Smooth muscle cell (in vitro differentiated cells): ENCODE measurements around the gene OLIG2. TPM values are rescaled to one million over a fixed set of nuclear protein-coding genes. Genes with fewer than 3 reads are reported as not detected.

Experiments used
- DNase-seq: peaks from one replicate; lab custom pipeline; 2025; ENCODE audit not compliant: unreplicated experiment; lab: John Stamatoyannopoulos, UW
- H2AFZ ChIP-seq: fragments of 200-600 bp; sonication (generic); 2 replicates; pipeline ENCODE4 v1.6.0; 2016; ENCODE audit warnings: antibody characterized with exemption, low read depth, mild to moderate bottlenecking
- H3F3A ChIP-seq: fragments of 200-600 bp; sonication (generic); 2 replicates; pipeline ENCODE4 v1.6.0; 2017; ENCODE audit warnings: antibody characterized with exemption, low read depth
- H3K27ac ChIP-seq: fragments of 200-600 bp; sonication (generic); 2 replicates; pipeline ENCODE4 v1.5.1; 2016; ENCODE audit warnings: low read depth, mild to moderate bottlenecking
- H3K27me3 ChIP-seq: fragments of 200-600 bp; sonication (generic); 2 replicates; pipeline ENCODE4 v1.6.1; 2016; ENCODE audit warnings: low read depth, mild to moderate bottlenecking
- H3K36me3 ChIP-seq: fragments of 200-600 bp; sonication (generic); 2 replicates; pipeline ENCODE4 v1.5.1; 2016; ENCODE audit warnings: low read depth
- H3K4me1 ChIP-seq: fragments of 200-600 bp; sonication (generic); 2 replicates; pipeline ENCODE4 v1.5.1; 2016; ENCODE audit warnings: low read depth
- H3K4me2 ChIP-seq: fragments of 200-600 bp; sonication (generic); 2 replicates; pipeline ENCODE4 v1.6.0; 2016; ENCODE audit warnings: mild to moderate bottlenecking
- H3K4me3 ChIP-seq: fragments of 200-600 bp; sonication (generic); 2 replicates; pipeline ENCODE4 v1.5.1; 2016; ENCODE audit warnings: mild to moderate bottlenecking
- H3K79me2 ChIP-seq: fragments of 200-600 bp; sonication (generic); 2 replicates; pipeline ENCODE4 v1.6.0; 2016; ENCODE audit warnings: low read depth, mild to moderate bottlenecking
- H3K9ac ChIP-seq: fragments of 200-600 bp; sonication (generic); 2 replicates; pipeline ENCODE4 v1.6.0; 2016; ENCODE audit warnings: low read depth
- H3K9me3 ChIP-seq: fragments of 200-600 bp; sonication (generic); replicated peaks from 2 replicates; pipeline ENCODE4 v1.5.1; 2016; ENCODE audit warnings: low read depth
- H4K20me1 ChIP-seq: fragments of 200-600 bp; sonication (generic); 2 replicates; pipeline ENCODE4 v1.6.0; 2016; ENCODE audit warnings: low read depth
- WGBS: methylation state at CpG from one replicate; pipeline ENCODE4 v1.1.7; 2016; ENCODE audit warnings: low lambda C conversion rate; 5-methylcytosine and 5-hydroxymethylcytosine counted together
- polyA plus RNA-seq: library from polyadenylated mRNA; unstranded; fragments of >200 nt; fragmentation: Nextera tagmentation; extraction: Ambion mirVana; gene quantifications from 2 replicates; pipeline ENCODE4 v1.2.1, GENCODE V29; 2016
- total RNA-seq: library from RNA; depleted of rRNA; stranded (reverse); fragments of >200 nt; gene quantifications from 2 replicates; pipeline ENCODE4 v1.2.3, GENCODE V29; 2014
- TF ChIP-seq, protein P1 (sequence below): fragments of 200-600 bp; sonication (generic); IDR thresholded peaks from 2 replicates; pipeline ENCODE4 v1.5.1; 2017; ENCODE audit warnings: borderline replicate concordance, mild to moderate bottlenecking, antibody characterized with exemption; ENCODE audit not compliant: insufficient read depth, poor library complexity, severe bottlenecking

The OLIG2 gene
- total and polyA plus RNA-seq, 2 experiments from 2014 or later, result not detected

GRCh38 chr21:33070744-33070997, 44.9 kb downstream of the OLIG2 start:
- Histone ChIP-seq H3K9ac (no peak overlapping the region), H3K36me3 (no peaks in the 10 kb centered on the region), H4K20me1 (no peaks in the 10 kb centered on the region), H3K79me2 (no peaks in the 10 kb centered on the region), H3K4me2 (peak overlapping the region; percentile 84), H3K9me3 (no peaks in the 10 kb centered on the region), H3F3A (peaks cover 9% of the 10 kb centered on the region), H3K4me1 (peaks cover 26% of the 10 kb centered on the region), H3K4me3 (peak overlapping the region; percentile 37), H3K27ac (no peak overlapping the region), H3K27me3 (peaks cover 89% of the 10 kb centered on the region), H2AFZ (no peak overlapping the region)
- no peak for DNase-seq
- 2% methylated on average over 43 of the region's 44 CpGs for WGBS
- TF ChIP-seq, protein P1, sequence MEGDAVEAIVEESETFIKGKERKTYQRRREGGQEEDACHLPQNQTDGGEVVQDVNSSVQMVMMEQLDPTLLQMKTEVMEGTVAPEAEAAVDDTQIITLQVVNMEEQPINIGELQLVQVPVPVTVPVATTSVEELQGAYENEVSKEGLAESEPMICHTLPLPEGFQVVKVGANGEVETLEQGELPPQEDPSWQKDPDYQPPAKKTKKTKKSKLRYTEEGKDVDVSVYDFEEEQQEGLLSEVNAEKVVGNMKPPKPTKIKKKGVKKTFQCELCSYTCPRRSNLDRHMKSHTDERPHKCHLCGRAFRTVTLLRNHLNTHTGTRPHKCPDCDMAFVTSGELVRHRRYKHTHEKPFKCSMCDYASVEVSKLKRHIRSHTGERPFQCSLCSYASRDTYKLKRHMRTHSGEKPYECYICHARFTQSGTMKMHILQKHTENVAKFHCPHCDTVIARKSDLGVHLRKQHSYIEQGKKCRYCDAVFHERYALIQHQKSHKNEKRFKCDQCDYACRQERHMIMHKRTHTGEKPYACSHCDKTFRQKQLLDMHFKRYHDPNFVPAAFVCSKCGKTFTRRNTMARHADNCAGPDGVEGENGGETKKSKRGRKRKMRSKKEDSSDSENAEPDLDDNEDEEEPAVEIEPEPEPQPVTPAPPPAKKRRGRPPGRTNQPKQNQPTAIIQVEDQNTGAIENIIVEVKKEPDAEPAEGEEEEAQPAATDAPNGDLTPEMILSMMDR, result no peak

GRCh38 chr21:33070998-33071769, 45.4 kb downstream of the OLIG2 start:
- Histone ChIP-seq H3K4me2 (peak overlapping the region; percentile 84), H3F3A (peaks cover 9% of the 10 kb centered on the region), H2AFZ (no peak overlapping the region), H3K27me3 (peaks cover 88% of the 10 kb centered on the region), H3K4me1 (peaks cover 31% of the 10 kb centered on the region), H4K20me1 (no peaks in the 10 kb centered on the region), H3K79me2 (no peaks in the 10 kb centered on the region), H3K27ac (no peak overlapping the region), H3K36me3 (no peaks in the 10 kb centered on the region), H3K4me3 (peak overlapping the region; percentile 42), H3K9me3 (no peaks in the 10 kb centered on the region), H3K9ac (no peak overlapping the region)
- DNase-seq, result no peak
- TF ChIP-seq, protein P1, result no peak
- WGBS, result 3% methylated on average over 65 of the region's 69 CpGs

GRCh38 chr21:33071770-33072306, 46.1 kb downstream of the OLIG2 start:
- Histone ChIP-seq H3K27me3 (peaks cover 88% of the 10 kb centered on the region), H3K27ac (no peak overlapping the region), H3F3A (peaks cover 9% of the 10 kb centered on the region), H3K36me3 (no peaks in the 10 kb centered on the region), H3K4me2 (peak overlapping the region; percentile 84), H2AFZ (peak overlapping the region; percentile 21), H3K9me3 (no peaks in the 10 kb centered on the region), H3K4me1 (peaks cover 32% of the 10 kb centered on the region), H3K79me2 (no peaks in the 10 kb centered on the region), H3K9ac (no peak overlapping the region), H3K4me3 (peak overlapping the region; percentile 42), H4K20me1 (no peaks in the 10 kb centered on the region)
- 4% methylated on average over 38 of the region's 38 CpGs for WGBS
- TF ChIP-seq, protein P1, result no peak
- DNase-seq, result no peak

GRCh38 chr21:33073636-33074035, 47.9 kb downstream of the OLIG2 start:
- TF ChIP-seq, protein P1, result no peak
- WGBS, result 82% methylated on average over 4 of the region's 4 CpGs
- Histone ChIP-seq H3K4me3 (no peak overlapping the region), H3F3A (peaks cover 9% of the 10 kb centered on the region), H3K4me2 (no peak overlapping the region), H3K36me3 (no peaks in the 10 kb centered on the region), H3K27ac (no peak overlapping the region), H3K4me1 (peaks cover 32% of the 10 kb centered on the region), H3K9ac (no peak overlapping the region), H4K20me1 (no peaks in the 10 kb centered on the region), H2AFZ (no peak overlapping the region), H3K79me2 (no peaks in the 10 kb centered on the region), H3K9me3 (no peaks in the 10 kb centered on the region), H3K27me3 (peaks cover 81% of the 10 kb centered on the region)
- DNase-seq, result no peak
